CD1c-positive myeloid dendritic cell (primary cell): ENCODE data around the gene SYNE1.
"Not testable (repeated sequence)": the region's sequence is repeated elsewhere in the genome, so short reads cannot be mapped to it uniquely, and the experiment has no call there.

Source experiments
- DNase-seq: peaks from one replicate; pipeline ENCODE4 v3.0.0-alpha.2; 2016; ENCODE audit errors: extremely low spot score

SYNE1 gene

GRCh38 chr6:152426276-152426675 is 210.9 kb downstream of the SYNE1 start:
- DNase-seq, result no peak

GRCh38 chr6:152423216-152424103 is 213.7 kb downstream of the SYNE1 start:
- DNase-seq, result no peak

GRCh38 chr6:152421496-152421895 is 215.7 kb downstream of the SYNE1 start:
- not testable (repeated sequence) for DNase-seq

- no peak for DNase-seq
Measured at GRCh38 chr6:152420696-152421095, 216.5 kb downstream of the SYNE1 start.

GRCh38 chr6:152418551-152418950 is 218.6 kb downstream of the SYNE1 start:
- no peak for DNase-seq

- DNase-seq, result no peak
Measured at GRCh38 chr6:152416652-152417051, 220.5 kb downstream of the SYNE1 start.

GRCh38 chr6:152404936-152405595 is 232.1 kb downstream of the SYNE1 start:
- no peak for DNase-seq

GRCh38 chr6:152404086-152404857 is 232.9 kb downstream of the SYNE1 start:
- no peak for DNase-seq

- no peak for DNase-seq
Measured at GRCh38 chr6:152402791-152403190, 234.4 kb downstream of the SYNE1 start.

- no peak for DNase-seq
Measured at GRCh38 chr6:152401978-152402377, 235.2 kb downstream of the SYNE1 start.

- no peak for DNase-seq
Measured at GRCh38 chr6:152399399-152399798, 237.8 kb downstream of the SYNE1 start.

- no peak for DNase-seq
Measured at GRCh38 chr6:152398993-152399392, 238.2 kb downstream of the SYNE1 start.

GRCh38 chr6:152398316-152398715 is 238.8 kb downstream of the SYNE1 start:
- no peak for DNase-seq

GRCh38 chr6:152394303-152394702 is 242.9 kb downstream of the SYNE1 start:
- no peak for DNase-seq

- DNase-seq, result no peak
Measured at GRCh38 chr6:152391179-152391880, 245.8 kb downstream of the SYNE1 start.

GRCh38 chr6:152387091-152387490 is 250.1 kb downstream of the SYNE1 start:
- no peak for DNase-seq

- DNase-seq, result no peak
Measured at GRCh38 chr6:152386131-152386530, 251.0 kb downstream of the SYNE1 start.

GRCh38 chr6:152380993-152381898 is 255.9 kb downstream of the SYNE1 start:
- DNase-seq, result no peak

- no peak for DNase-seq
Measured at GRCh38 chr6:152380351-152380767, 256.8 kb downstream of the SYNE1 start.

GRCh38 chr6:152379423-152379822 is 257.7 kb downstream of the SYNE1 start:
- DNase-seq, result no peak

GRCh38 chr6:152378169-152378568 is 259.0 kb downstream of the SYNE1 start:
- no peak for DNase-seq
